NOMO-1 treated with DMSO at 0.1 percent for 48 hours (cell line): ENCODE results near the gene PIRT.

Experiments used
- DNase-seq: peaks from one replicate; lab custom pipeline; 2025; ENCODE audit not compliant: unreplicated experiment; lab: John Stamatoyannopoulos, UW

Gene PIRT

DNA sequence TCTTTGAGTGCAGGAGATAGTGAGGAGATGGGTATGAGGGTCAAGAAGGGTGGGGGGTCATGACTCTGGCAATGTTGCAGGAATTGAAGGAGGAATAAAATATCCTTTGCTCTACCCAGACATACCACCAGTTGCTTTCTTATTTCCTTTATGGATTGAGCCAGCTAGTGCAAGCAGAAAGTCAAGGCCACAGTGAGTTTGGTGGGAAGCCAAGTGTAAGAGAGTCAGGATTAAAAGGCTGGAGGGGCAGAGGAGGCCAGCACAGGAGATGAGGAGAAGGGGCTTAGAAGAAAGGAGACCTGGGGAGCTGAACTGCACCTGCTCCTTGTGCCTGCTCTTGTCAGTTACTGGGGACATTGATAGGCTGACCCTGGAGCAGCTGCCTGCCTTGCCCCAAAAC is 16.1 kb downstream of the PIRT start:
- DNase-seq: no peak

DNA sequence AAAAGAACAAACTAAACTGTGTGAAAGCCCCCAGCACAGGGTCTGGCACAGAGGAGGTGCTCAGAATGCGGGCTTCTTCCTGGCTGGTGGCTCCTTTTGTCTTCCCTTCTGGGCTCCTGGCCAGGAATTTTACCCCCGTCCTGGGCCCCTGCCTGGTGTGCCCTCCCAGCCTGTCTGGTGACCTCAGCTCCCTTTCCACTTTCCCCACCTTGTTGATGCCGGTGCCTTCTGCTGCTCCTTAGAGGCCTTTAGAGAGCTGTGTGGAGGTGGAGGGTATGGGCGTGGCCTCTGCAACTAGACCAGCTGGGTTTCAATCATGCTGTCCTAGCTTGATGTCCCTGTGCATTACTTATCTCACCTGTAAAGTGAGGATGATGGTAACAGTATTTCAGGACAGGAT is 16.8 kb downstream of the PIRT start:
- DNase-seq: no peak

DNA sequence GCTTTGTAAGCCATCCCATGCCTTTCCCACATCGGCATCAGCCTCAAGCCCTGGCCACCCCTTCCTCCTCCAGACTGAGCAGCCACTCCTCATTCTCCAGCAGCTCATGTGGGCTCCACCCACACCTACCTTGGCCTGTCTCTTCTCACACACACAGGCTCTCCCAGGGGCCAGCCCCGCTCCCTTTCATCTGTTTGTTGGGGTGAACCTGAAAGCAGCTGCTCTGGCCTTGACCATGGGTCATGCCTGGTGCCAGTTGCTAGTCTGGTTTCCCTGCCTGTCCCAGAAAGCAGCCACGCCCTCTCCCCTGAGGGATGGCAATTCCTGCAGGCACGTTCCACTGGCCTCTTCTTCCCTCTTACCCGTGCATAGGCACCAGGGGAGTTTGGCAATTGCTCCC is 22.6 kb downstream of the PIRT start:
- no peak for DNase-seq

DNA sequence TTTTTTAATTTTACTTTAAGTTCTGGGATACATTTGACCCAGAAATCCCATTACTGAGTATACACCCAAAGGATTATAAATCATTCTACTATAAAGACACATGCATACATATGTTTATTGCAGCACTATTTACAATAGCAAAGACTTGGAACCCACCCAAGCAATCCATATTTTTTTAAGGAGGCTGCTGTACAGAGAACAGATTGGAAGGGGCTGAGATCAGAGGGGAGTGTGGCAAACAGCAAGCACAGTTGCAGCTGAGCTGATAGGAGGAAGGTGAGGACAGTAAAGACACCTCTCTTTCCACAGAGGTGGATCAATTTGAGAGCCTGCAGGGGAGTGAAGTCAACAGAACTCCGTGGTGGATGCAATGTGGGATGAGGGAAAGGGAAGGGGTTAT is 23.8 kb downstream of the PIRT start:
- no peak for DNase-seq

DNA sequence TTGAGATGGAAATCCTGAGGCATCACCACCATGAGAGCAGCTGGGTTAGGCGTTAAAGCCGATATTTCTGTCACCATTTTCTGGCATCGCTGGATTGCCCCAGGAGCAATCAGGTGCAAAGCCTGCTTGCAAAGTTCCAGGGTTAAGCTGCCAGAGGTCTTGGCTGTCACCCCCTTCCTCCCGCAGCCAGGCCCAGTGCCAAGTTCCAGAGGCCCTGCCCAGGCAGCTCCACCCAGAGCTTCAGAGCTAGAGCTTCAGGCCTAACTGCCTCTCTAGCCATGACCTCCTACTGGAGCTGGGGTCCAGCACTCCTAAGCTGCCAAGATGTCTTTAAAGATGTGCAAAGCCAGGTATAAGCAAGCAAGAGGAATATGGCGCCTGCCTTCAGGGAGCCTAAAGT is 25.2 kb downstream of the PIRT start:
- DNase-seq: no peak

GRCh38 chr17:10809605-10810004 is 28.3 kb downstream of the PIRT start:
- DNase-seq: no peak

DNA sequence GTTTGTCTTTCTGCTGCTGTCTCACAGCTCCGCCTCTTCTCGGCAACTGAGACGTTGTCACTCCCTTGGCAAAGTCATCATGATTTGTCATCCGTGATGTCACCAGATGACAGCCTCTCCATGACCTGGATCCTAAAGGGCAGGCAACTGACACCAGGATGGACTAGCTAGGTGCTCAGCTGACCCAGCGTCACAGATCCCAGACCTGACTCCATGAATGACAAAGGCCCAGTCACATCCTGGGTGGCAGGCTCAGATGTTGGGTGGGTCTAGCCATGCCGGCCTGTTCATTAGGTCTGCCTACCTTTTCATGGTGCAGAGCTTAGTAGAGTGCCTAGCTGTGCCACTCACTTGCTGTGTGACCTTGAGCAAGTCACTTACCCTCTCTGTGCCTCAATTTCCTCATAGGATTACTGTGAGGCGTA is 30.2 kb downstream of the PIRT start:
- no peak for DNase-seq

GRCh38 chr17:10806545-10807262 is 31.2 kb downstream of the PIRT start:
- no peak for DNase-seq

DNA sequence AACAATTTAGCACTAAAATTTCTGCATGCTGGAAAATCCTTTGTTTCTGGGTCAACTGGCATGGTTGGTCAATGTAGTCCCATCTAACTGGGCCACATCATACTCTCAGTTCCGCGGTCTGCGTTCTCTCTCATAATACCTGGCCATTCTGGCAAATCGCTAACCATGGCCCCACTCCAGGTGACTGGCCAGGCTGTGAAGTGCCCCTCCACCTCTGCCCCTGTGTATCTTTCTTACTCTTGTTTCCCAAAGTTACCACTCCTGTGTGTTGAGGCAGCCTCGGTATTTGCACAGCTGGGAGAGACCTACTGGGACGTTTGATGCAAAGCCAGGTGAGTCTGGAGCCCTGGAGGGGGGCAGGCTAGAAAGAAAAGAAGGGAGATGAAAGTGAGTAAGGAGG is 32.0 kb downstream of the PIRT start:
- DNase-seq: no peak

DNA sequence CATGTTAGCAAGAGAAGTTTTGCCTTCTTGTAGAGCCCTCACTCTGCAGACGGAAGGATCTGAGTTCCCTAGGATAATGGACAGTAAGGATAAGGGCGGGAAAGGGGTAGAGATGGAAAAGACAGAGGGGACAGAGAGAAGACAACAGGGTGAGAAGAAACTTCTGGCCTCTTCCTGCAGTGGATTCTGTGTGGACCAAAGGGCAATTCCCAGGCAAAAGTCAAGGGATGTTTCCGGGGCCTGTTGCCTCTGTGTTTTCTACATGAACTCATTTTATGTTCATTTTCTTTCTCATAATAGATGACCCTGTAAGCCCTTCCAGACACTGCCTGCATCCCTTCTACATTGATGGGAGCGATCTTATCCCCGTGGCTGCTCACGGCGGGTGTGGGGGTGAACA is 33.3 kb downstream of the PIRT start:
- DNase-seq: no peak

DNA sequence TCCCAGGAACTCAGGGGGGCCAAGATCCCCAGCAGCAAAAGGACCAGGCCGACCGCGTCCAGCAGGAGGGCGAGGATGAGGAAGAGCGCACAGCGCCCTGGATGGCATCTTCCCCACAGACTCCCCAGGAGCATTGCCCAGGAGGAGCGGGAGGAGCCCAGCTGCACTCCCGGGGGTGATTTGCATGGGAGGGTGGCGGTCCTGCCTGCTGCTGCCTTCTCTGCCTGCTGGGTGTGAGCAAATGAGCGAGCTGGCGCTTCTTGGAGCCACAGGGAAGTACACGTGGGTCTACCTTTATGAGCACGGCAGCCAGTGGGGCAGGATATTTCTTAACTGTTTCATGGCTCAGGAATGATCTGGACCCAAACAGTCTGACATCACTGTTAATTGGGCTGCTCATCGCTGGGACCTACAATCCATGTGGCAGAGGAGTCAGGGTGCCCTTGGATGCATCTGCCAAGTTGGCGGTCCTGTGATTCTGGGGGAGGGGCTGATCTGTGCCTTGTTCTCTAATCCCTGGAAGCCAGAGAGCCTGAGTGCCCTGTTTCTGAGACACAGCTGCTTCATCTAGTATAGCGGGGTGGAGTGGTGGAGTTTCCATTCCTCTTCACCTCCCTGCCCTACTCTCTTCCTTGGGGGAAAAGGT is 33.9 kb downstream of the PIRT start, which contains the start of gene TMEM238L:
TMEM238L (minus strand) TSS at position 270 of the 646 bp plus-strand sequence; CDS start at position 134, 136 bp downstream.
- DNase-seq: no peak

DNA sequence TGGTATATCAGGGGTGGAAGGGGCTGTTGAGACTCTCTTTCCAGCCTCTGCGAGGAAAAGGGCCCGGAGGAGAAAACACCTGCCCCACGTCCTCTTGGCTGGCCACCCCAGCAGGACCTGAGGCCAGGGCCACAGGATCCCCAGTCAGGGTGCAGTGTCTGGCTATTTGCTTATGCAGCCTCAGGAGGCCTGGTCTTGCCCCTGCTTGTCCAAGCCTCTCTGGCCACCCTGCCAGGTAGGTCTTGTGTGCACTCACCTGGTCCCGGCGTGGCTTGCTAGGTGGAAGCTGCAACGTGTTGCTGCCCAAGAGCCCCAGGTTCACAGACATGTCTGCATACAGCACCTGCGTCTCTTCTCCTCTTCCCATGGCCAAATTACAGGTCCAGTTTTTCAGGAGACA is 34.5 kb downstream of the PIRT start:
- no peak for DNase-seq

- DNase-seq: no peak
Measured at GRCh38 chr17:10802496-10803284, 35.2 kb downstream of the PIRT start.

- peak; percentile 28 for DNase-seq
Measured at GRCh38 chr17:10799407-10799806, 38.5 kb downstream of the PIRT start.

GRCh38 chr17:10798910-10799309 is 39.0 kb downstream of the PIRT start:
- no peak for DNase-seq

- DNase-seq: no peak
Measured at GRCh38 chr17:10798332-10798749, 39.5 kb downstream of the PIRT start.

DNA sequence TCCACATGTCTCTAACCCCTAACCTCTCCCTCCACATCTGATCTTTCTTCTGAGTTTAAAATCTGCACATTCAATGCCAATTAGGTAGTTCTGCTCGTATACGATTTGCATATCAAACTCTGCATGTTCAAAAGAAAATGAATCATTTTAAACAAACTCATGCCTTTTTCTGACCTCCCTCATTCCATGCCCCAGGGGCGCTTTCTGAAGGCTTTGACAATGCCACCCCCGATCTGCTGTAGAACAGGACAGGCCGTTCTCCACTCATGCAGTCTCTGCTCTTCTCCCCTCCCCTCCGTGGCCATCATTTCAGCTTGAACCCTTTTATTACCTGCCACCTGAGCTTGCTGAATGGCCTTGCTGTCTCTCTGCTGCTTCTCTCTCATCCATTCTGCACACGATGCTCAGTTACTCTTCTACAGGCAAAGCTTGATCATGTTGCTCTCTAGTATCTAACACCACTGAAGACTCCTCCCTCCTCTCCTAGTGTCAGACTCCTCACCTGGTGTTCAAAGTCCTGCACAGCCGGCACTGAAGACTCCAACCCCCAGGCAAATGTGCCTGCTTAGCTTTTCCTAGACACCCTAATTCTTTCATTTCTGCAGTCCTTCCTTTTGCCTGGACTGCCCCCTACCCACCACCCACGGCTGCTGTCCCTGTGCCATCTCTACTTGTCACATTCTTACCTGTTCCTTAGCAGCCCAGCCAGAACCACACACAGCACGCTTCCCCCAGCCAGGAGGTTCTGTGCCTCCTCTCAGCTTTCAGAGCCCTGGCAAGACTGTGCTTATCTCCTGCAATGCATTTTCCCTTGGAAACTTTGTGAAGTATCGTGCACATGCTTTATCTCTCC is 40.2 kb downstream of the PIRT start:
- no peak for DNase-seq

DNA sequence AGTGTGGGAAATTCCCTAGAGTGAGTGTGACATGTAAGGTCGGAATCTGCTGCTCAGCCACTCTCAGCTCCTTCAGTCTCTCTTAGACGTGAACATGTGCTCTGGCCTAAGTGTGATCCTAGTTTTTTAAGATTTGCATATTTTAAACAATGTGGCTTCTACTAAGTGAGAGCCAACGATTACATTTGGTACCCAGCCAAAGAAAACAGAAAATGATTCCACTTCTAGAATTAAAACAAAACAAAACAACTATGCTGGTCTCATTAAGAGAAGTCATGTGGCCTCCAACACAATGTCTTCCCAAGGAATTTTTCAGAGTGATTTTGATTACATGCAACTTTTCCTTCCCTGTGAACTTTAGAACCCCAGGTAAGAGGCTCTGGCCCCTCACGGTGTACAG is 44.1 kb downstream of the PIRT start:
- DNase-seq: no peak

- no peak for DNase-seq
Measured at GRCh38 chr17:10793256-10793655, 44.6 kb downstream of the PIRT start.

- no peak for DNase-seq
Measured at GRCh38 chr17:10792151-10792550, 45.7 kb downstream of the PIRT start.
